Erythroblast (primary cell): ENCODE measurements around the gene CA10.

ENCODE experiments used
- GATA1 ChIP-seq: IDR thresholded peaks from 2 replicates; pipeline ENCODE4 v1.6.1; 2011; ENCODE audit warnings: low read depth, mild to moderate bottlenecking, control low read depth, low read length, moderate library complexity
- POLR2A ChIP-seq: IDR thresholded peaks from 2 replicates; pipeline ENCODE4 v1.6.1; 2011; ENCODE audit warnings: mild to moderate bottlenecking, low read length

GRCh38 chr17:52047086-52047485 lies 111.4 kb downstream of the CA10 start:
- TF ChIP-seq POLR2A (no peak), GATA1 (no peak)
